ENCODE data around the gene LRBA.

DNA sequence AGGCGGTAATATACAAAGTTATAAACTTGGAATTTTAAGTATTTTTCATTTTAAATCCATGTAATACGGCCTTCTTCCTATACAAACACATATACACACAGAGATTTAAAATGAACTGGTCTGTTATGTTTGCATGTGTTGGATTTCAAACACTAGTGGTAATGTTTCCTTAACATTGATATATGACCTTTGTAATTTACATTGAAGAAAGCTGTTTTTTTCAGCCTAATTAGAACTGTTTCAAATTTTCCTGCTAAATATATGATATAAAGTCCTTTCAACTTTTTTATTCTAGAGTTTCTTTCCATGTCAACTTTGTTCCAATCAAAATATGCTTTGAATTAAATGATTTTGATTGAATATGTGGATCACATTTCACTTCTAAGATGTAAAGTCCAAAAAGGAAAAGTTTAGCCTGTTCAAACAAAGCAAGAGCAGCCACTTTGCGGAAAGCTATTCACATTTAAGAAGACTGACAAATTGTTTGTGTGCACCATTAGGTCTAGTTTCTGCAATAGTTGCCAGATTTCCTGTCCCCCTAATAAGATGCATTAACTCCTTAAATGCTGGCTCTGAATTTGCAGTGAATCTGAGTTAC, 659.1 kb downstream of the LRBA start:
- TF ChIP-seq, protein P1, sequence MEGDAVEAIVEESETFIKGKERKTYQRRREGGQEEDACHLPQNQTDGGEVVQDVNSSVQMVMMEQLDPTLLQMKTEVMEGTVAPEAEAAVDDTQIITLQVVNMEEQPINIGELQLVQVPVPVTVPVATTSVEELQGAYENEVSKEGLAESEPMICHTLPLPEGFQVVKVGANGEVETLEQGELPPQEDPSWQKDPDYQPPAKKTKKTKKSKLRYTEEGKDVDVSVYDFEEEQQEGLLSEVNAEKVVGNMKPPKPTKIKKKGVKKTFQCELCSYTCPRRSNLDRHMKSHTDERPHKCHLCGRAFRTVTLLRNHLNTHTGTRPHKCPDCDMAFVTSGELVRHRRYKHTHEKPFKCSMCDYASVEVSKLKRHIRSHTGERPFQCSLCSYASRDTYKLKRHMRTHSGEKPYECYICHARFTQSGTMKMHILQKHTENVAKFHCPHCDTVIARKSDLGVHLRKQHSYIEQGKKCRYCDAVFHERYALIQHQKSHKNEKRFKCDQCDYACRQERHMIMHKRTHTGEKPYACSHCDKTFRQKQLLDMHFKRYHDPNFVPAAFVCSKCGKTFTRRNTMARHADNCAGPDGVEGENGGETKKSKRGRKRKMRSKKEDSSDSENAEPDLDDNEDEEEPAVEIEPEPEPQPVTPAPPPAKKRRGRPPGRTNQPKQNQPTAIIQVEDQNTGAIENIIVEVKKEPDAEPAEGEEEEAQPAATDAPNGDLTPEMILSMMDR (IDR thresholded peaks at IDR 0.05; ENCODE audit: low read length): no peak
- no peak for TF ChIP-seq EZH2 (IDR thresholded peaks at IDR 0.05; ENCODE audit: borderline replicate concordance, low read length)

All from OCI-LY1 (cell line).